Stimulated activated CD8-positive, alpha-beta memory T cell treated with anti-CD3 and anti-CD28 coated beads, Interleukin-7, amount 100 ng/mL, for 24 hours (primary cell): ENCODE results near the gene RAPGEF4.
"Not testable (repeated sequence)": the region's sequence is repeated elsewhere in the genome, so short reads cannot be mapped to it uniquely, and the experiment has no call there.

Source experiments
- DNase-seq: peaks from one replicate; pipeline ENCODE4 v3.0.0-alpha.2; 2020; ENCODE audit warnings: low read depth

RAPGEF4 gene

GRCh38 chr2:172774302-172774701 is 38.7 kb downstream of the RAPGEF4 start:
- no peak for DNase-seq

GRCh38 chr2:172775319-172775718 is 39.7 kb downstream of the RAPGEF4 start:
- DNase-seq = no peak

GRCh38 chr2:172777431-172777830 is 41.8 kb downstream of the RAPGEF4 start:
- DNase-seq = no peak

GRCh38 chr2:172782506-172783164 is 47.0 kb downstream of the RAPGEF4 start:
- DNase-seq = no peak

DNA sequence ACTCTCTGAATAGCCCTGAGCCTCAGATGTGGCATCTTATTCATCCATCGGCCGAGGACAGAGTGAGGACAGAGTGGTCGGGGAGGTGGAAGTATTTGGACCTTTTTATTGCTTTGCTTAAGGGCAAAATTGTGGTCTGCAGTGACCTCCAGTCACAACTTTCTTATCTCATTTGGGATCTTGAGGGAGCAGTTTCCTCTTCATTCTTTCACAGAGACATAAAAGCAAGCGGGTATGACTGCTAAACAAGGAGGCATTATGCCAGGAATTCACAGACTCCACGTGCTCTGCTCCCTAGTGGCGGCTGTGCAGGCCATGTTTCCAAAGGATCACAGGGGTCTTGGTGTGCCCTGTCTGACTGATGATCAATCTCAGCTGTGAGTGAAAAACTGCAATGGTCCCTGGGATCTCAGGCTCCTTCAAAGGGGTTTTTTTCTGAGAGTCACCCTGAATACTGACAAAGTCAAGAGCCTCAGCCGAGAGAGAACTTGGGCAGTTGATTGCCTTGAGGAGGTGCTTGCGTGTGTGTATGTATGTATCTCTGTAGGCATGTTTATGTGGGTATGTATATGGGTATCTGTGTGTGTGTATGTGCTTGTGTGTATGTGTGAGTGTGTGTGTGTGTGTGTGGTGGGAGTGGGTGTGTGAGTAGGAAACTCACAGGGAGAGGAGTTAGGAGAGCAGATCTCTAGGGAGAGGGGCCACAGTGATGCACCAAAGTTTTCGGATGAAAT is 47.7 kb downstream of the RAPGEF4 start:
- DNase-seq = no peak

- DNase-seq = no peak
Observed at GRCh38 chr2:172788871-172789270, 53.2 kb downstream of the RAPGEF4 start.

GRCh38 chr2:172790404-172790803 is 54.8 kb downstream of the RAPGEF4 start:
- no peak for DNase-seq

DNA sequence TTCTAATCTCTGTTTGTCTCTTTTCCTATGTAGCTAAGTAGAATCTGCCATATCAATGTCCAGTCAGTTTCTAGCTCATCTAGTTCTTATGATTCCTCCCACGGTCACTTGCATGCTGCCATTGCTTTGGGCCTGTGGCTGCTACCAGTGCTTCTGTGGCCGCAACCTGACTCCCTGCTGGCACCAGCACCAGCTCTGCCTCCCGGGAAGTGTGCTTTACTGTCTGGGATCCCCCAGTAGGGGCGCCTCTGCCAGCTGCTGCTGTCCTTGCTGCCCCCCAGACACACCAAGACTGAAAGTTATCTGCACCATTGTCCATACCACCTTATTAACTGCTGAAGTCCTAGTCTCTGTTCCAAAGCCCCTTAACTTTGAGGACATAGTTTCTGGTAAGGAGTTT is 56.3 kb downstream of the RAPGEF4 start:
- DNase-seq = no peak

- no peak for DNase-seq
Observed at GRCh38 chr2:172792711-172793110, 57.1 kb downstream of the RAPGEF4 start.

- DNase-seq = not testable (repeated sequence)
Observed at GRCh38 chr2:172803308-172803707, 67.7 kb downstream of the RAPGEF4 start.

DNA sequence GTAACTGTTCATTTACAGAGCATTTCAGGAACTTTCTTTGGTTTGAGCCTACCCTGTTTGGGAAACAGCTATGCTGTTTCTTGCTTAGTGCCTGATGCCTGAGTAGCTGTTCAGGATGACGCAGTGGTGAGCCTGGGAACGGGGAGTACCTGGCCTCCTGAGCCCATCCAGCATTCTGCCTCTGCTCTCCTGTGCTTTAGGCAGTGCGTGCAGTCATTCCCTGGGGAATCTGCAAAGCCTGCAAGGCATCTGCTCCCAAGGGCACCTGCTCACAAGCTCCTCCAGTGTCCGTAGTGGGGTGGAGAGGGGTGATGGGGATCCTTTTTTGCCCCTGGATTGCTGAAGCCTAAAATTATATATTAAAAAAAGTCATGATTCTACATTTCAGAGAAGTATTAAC is 68.8 kb downstream of the RAPGEF4 start:
- DNase-seq = no peak

DNA sequence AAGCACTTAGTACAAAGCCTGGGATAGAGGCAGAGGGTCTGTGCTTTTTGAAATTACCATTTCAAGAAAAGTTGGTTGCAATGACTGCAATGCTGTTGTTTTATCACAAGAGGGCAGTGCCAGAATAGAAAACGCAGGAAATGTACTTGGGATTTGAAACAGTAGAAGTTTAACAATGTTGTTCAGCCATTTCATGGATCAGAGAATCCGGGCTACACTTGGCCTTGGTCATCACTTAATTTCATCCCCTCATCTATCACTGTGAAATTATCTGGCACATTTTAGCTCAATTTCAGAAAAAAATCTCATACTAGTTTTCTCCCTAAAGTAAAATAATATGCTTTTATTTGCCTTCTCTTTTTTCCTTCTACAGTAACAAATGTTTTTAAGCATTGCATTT is 70.8 kb downstream of the RAPGEF4 start:
- no peak for DNase-seq

- no peak for DNase-seq
Observed at GRCh38 chr2:172806996-172807395, 71.4 kb downstream of the RAPGEF4 start.

- DNase-seq = no peak
Observed at GRCh38 chr2:172808156-172808555, 72.5 kb downstream of the RAPGEF4 start.

DNA sequence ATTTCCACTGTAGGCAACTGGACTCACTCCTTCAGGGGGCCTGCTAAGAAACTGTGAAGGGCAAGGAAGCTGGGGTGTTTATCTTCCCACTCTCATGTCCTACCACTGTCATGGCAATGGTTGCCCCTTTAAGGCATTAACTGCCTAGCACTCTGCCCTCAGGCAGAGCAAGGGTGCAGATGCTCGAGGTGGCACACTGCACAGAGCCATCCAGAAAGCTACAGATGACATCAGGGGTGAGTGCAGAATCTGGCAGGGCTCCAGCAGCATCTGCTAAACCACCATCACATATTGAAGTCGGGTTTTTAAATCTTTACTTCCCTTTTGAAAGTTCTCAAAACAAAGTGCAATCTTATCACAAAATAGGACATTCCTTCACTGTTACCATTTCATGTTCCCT is 75.4 kb downstream of the RAPGEF4 start:
- no peak for DNase-seq

DNA sequence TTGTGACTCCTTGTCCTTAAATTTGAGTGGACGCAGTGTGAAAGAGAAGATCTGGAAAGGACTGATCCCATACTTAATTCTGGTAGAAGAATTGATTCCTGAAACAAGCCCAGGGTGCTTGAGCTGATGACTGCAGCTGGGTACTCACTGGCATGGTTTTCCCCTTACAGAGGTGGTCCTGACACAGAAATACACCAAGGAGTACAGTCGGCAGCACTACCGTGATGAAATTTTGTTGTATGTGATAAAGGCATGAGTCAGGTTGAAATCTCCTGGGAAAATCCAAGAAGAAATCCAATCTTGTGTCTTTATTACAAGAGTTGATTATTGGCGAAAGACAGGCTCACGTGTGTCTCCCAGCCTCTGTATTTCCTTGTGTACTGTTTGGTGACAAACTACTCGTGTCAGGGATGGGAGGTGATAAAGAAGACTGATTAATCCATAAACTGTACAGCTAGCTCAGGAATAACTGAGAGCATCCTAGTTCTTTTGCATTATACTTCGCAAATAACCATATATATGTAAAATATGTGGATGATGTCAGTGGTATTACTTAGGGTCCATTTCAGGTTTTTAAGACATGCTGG is 76.6 kb downstream of the RAPGEF4 start:
- DNase-seq = no peak

GRCh38 chr2:172813314-172813888 is 77.8 kb downstream of the RAPGEF4 start:
- no peak for DNase-seq

DNA sequence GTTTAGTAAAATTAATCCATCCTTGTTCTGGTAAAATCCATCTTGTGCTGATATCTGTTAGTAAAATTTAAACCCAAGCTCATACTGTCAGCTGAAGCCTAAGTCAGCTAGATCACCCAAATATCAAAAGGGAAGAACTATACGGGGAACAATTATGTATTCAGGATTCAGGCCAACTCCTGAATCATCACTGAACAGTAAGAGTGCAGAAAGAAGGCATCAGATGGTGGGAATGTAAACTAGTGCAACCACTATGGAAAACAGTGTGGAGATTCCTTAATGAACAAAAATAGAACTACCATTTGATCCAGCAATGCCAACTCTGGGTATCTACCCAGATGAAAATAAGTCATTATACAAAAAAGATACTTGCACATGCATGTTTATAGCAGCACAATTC is 81.8 kb downstream of the RAPGEF4 start:
- DNase-seq = no peak

- DNase-seq = no peak
Observed at GRCh38 chr2:172819943-172820342, 84.3 kb downstream of the RAPGEF4 start.

- no peak for DNase-seq
Observed at GRCh38 chr2:172821370-172822338, 86.0 kb downstream of the RAPGEF4 start.

- no peak for DNase-seq
Observed at GRCh38 chr2:172822585-172822984, 86.9 kb downstream of the RAPGEF4 start.
